ENCODE data around the gene GPR27. TPM values are rescaled to one million over a fixed set of nuclear protein-coding genes. Genes with fewer than 3 reads are reported as not detected.

The GPR27 gene
- total RNA-seq: 1.4 and 3.1 TPM in 2 replicates
- 2.2 and 2.9 TPM in 2 replicates for polyA plus RNA-seq

DNA sequence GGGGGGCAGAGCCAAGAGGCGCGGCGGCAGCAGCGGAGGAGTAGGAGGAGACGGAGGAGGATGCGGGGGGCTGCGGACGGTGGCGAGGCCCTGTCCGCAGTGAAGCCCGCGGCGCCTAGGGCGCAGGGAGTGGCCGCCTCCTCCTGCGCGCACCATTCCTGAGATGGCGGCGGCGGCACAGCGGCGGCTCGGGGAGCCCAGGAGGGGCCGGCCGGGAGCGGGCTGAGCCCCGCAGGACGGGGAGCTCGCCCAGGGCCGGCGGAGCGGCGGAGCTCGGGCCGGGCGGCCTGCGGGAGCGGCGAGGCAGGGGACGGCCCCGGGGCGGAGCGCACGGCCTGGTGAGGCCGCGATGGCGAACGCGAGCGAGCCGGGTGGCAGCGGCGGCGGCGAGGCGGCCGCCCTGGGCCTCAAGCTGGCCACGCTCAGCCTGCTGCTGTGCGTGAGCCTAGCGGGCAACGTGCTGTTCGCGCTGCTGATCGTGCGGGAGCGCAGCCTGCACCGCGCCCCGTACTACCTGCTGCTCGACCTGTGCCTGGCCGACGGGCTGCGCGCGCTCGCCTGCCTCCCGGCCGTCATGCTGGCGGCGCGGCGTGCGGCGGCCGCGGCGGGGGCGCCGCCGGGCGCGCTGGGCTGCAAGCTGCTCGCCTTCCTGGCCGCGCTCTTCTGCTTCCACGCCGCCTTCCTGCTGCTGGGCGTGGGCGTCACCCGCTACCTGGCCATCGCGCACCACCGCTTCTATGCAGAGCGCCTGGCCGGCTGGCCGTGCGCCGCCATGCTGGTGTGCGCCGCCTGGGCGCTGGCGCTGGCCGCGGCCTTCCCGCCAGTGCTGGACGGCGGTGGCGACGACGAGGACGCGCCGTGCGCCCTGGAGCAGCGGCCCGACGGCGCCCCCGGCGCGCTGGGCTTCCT is at the start of gene GPR27:
TSS of gene GPR27 (plus strand) at position 155 of the 909 bp plus-strand sequence. CDS start at position 350, 195 bp downstream.
- H4K20me1 ChIP-seq (ENCODE audit: insufficient read depth, poor library complexity, severe bottlenecking): no peaks in the 10 kb centered on the region
- TF ChIP-seq EZH2 (IDR thresholded peaks at IDR 0.05; ENCODE audit: borderline replicate concordance): no peak
- TF ChIP-seq, protein P1, sequence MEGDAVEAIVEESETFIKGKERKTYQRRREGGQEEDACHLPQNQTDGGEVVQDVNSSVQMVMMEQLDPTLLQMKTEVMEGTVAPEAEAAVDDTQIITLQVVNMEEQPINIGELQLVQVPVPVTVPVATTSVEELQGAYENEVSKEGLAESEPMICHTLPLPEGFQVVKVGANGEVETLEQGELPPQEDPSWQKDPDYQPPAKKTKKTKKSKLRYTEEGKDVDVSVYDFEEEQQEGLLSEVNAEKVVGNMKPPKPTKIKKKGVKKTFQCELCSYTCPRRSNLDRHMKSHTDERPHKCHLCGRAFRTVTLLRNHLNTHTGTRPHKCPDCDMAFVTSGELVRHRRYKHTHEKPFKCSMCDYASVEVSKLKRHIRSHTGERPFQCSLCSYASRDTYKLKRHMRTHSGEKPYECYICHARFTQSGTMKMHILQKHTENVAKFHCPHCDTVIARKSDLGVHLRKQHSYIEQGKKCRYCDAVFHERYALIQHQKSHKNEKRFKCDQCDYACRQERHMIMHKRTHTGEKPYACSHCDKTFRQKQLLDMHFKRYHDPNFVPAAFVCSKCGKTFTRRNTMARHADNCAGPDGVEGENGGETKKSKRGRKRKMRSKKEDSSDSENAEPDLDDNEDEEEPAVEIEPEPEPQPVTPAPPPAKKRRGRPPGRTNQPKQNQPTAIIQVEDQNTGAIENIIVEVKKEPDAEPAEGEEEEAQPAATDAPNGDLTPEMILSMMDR (IDR thresholded peaks at IDR 0.05; ENCODE audit: poor library complexity): no peak
- TF ChIP-seq EZH2phosphoT487 (IDR thresholded peaks at IDR 0.05; ENCODE audit: low read depth, severe bottlenecking, unreplicated experiment): no peak
- H3K4me2 ChIP-seq: peak within 1 kb of the TSS; percentile 87
- no peaks in the 10 kb centered on the region for H3K9me2 ChIP-seq (replicated peaks; ENCODE audit: insufficient read depth)
- H3K4me3 ChIP-seq: peak within 1 kb of the TSS; percentile 29
- H3K27ac ChIP-seq: no peak within 1 kb of the TSS
- no peak within 1 kb of the TSS for H2AFZ ChIP-seq
- H3K36me3 ChIP-seq (replicated peaks; ENCODE audit: insufficient read depth, low read depth): no peaks in the 10 kb centered on the region
- no peaks in the 10 kb centered on the region for H3K79me2 ChIP-seq
- whole genome bisulfite sequencing (ENCODE audit: low lambda C conversion rate, missing lambda C conversion rate): under 1% methylated on average over 82 of the region's 131 CpGs
- no peaks in the 10 kb centered on the region for H3K9me3 ChIP-seq (ENCODE audit: low read depth)
- peak; percentile 67 for DNase-seq (ENCODE audit: low spot score)
- H3K4me1 ChIP-seq (ENCODE audit: insufficient read depth): no peaks in the 10 kb centered on the region
- H3K27me3 ChIP-seq: peaks cover 68% of the 10 kb centered on the region

- no peaks in the 10 kb centered on the region for H3K9me2 ChIP-seq (replicated peaks; ENCODE audit: insufficient read depth)
- no peaks in the 10 kb centered on the region for H3K9me3 ChIP-seq (ENCODE audit: low read depth)
- TF ChIP-seq EZH2 (IDR thresholded peaks at IDR 0.05; ENCODE audit: borderline replicate concordance): no peak
- TF ChIP-seq, protein P1 (IDR thresholded peaks at IDR 0.05; ENCODE audit: poor library complexity): no peak
- no peak for TF ChIP-seq EZH2phosphoT487 (IDR thresholded peaks at IDR 0.05; ENCODE audit: low read depth, severe bottlenecking, unreplicated experiment)
- no peak for DNase-seq (ENCODE audit: low spot score)
- no peaks in the 10 kb centered on the region for H4K20me1 ChIP-seq (ENCODE audit: insufficient read depth, poor library complexity, severe bottlenecking)
- no peaks in the 10 kb centered on the region for H3K36me3 ChIP-seq (replicated peaks; ENCODE audit: insufficient read depth, low read depth)
- H3K4me1 ChIP-seq (ENCODE audit: insufficient read depth): no peaks in the 10 kb centered on the region
- H3K4me3 ChIP-seq: no peak overlapping the region
- H3K4me2 ChIP-seq: no peak overlapping the region
- no peak overlapping the region for H2AFZ ChIP-seq
- no peaks in the 10 kb centered on the region for H3K79me2 ChIP-seq
- H3K27me3 ChIP-seq: no peaks in the 10 kb centered on the region
- H3K27ac ChIP-seq: no peak overlapping the region
These were observed 48.7 kb upstream of the GPR27 start for GRCh38 chr3:71704915-71705314.

- TF ChIP-seq EZH2phosphoT487 (IDR thresholded peaks at IDR 0.05; ENCODE audit: low read depth, severe bottlenecking, unreplicated experiment): no peak
- TF ChIP-seq EZH2 (IDR thresholded peaks at IDR 0.05; ENCODE audit: borderline replicate concordance): no peak
- TF ChIP-seq, protein P1 (IDR thresholded peaks at IDR 0.05; ENCODE audit: poor library complexity): no peak
- Histone ChIP-seq H3K27ac (no peak overlapping the region), H3K27me3 (no peaks in the 10 kb centered on the region), H3K36me3 (replicated peaks; ENCODE audit: insufficient read depth, low read depth) (no peaks in the 10 kb centered on the region), H3K9me2 (replicated peaks; ENCODE audit: insufficient read depth) (no peaks in the 10 kb centered on the region), H3K79me2 (no peaks in the 10 kb centered on the region), H2AFZ (no peak overlapping the region), H3K9me3 (ENCODE audit: low read depth) (no peaks in the 10 kb centered on the region), H3K4me3 (no peak overlapping the region), H3K4me1 (ENCODE audit: insufficient read depth) (no peaks in the 10 kb centered on the region), H3K4me2 (no peak overlapping the region), H4K20me1 (ENCODE audit: insufficient read depth, poor library complexity, severe bottlenecking) (no peaks in the 10 kb centered on the region)
- no peak for DNase-seq (ENCODE audit: low spot score)
- WGBS (ENCODE audit: low lambda C conversion rate, missing lambda C conversion rate): 94% methylated on average over 5 of the region's 5 CpGs
These were observed 48.0 kb upstream of the GPR27 start for GRCh38 chr3:71705681-71706080.

Data from hepatocyte (in vitro differentiated cells).